ENCODE measurements around the gene MPC1L.
A peak's percentile ranks its signal among the peaks of the same experiment; 100 is the strongest.

MPC1L gene

DNA sequence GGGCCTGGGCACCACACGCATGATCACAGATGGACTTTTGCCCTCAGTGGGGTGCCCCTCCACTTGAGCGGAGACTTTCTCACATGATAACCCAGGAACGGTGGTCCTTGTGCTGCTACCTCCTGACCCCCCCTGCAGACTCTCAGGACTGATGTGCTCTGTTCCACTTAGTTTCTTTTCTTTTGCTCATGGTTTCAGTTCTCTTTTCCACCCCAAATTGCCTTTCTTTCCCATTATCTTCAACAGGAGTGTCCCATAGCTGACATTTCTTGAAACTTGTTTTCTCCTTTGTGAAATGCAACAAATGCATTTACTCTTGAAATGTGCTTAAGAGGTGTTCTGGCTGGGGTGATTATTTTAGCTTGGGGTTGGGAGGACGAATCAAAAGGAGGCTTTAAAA, 9.0 kb downstream of the MPC1L start:
- DNase-seq, result no peak

DNA sequence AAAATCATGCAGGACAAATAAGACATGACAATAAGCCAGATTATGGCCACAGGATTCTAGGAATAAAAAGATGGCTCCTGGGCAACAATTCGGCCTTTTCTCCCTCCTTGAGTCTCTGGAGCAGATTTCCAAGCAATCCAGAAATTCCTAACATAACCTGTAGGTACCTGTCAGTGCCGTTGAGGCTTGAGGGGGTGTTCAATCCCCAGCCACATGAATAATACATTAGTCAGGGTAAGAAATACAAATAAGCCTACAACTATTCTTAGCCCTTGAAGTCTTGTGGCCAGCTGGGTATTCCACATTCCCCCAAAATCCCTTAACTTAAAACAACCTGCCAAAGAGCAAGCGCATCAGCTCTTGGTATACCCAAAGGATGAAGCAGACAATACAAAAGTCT, 14.5 kb downstream of the MPC1L start:
- no peak for DNase-seq

DNA sequence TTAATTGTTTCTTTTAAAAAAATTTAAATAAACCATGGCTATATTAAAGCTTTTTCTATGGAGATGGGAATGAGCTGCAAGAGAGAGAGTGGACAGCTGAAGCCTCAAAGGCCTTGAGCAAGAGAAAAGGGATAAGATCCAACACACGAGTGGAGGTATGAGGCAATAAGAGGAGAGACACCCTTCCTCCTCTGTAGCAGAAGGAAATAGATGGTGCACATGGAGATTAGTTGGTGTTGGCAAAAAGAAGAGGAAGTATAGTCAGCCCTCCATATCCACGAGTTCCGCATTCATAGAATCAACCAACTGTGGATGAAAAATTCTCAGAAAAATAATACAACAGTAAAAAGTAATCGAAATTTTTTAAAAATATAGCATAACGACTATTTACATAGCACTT, 20.9 kb downstream of the MPC1L start:
- no peak for DNase-seq

DNA sequence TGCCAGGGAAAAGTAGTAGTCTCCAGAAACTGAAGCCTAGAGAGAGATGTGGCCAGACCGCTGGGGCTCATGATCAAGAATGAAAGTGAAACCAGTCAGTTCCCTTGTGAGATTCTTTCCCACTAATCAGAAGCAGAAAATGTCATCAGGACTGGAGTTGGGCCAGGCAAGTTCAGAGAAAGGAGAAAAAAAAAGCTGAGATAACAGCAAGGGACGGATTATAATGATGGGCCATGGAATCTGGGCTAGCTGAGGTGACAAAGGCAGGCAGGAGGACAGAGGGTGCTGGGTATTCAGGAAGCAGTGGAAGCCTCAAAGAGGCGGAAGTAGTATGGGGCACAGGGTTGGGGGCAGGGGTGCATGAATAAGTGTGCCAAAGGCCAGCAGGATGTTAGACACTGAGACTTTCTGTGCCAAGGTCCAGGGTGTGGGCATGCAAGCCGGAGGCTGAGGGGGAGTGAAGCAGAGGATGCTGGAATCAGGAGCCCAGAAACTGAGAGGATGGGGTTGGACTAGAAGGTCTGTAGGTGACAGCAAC, 21.7 kb downstream of the MPC1L start:
- no peak for DNase-seq

DNA sequence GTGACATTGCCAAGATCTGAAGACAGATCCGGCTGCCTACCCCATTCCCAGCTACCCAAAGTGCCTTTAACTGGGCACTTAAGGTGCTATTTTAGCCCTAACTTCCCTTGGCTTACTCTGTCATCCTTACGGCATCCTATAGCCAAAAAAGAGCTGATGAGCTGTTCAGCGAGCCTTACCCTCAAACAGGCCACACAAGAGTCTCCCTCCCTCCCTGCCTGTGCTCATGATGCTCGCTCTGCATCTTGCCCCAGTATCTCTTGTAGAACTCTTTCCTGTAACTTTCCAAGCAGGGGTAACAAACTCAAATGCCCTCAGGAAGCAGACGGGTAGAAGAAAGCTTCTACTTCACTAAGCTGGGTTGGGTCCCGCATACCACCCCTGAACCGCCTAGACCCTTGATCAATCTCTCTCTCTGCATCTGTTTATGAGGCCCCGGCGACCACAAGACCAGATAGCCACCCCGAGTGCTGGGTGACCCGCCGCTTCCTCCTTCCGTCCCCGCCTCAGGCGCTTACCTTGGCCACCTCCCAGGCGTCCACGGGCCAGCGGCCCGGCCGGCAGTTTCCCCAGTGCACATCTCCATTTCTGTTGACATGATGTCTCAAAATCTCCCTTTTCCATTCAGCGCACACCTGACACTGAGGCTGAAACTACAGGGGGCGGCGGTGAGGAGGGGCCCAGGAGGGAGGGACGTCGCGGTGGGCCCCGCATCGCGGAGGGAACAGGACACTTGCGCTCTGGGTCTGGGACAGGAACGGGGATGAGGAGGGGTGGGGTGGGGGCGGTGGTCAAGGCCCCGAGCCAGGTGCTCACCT, 23.5 kb downstream of the MPC1L start:
- DNase-seq, result peak; percentile 64

DNA sequence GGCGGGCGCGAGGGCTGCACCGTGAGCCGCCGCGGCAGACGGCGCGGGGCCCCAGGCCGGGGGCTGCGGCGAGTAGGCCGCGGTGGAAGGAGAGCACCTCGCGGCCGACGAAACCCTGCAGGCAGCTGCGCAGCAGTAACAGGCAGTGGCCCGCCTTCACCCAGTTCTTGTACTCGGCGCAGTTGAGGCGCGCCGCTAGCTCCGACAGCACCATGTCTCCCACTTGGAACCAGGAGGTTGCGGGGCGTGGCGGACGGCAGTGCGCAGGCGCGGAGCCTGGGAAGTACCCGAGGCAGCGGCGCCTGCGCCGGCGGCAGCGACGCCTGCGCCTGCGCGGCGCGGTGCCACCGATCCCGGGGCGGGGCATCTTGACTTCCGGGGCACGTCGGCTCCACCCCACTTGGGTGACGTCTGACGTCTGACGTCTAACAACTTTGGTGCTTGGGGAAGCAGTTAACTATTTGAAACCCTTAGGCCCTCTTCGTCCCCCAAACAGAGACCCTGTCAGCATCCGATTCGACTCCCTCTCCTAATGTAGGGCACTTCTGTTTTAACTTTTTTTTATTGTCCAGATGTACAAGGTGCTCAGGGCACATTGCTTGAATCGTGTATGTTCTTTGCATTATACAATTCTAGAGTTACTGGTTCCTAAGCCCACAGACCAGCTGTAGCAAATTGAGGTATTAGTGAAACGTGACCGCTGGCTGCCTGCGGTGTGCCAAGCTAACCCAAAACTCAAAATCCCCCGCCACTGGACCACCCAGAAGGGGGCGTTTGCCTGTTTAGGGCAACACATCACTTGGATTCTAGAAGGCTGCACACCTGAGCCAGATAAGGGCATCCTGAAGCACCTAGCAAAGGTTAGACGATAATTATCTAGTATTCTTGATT, 24.3 kb downstream of the MPC1L start, which contains the start of gene CXorf38:
TSS of gene CXorf38 (minus strand) at position 255 of the 891 bp plus-strand sequence. CDS start at position 214, 41 bp downstream.
- peak; percentile 97 for DNase-seq

DNA sequence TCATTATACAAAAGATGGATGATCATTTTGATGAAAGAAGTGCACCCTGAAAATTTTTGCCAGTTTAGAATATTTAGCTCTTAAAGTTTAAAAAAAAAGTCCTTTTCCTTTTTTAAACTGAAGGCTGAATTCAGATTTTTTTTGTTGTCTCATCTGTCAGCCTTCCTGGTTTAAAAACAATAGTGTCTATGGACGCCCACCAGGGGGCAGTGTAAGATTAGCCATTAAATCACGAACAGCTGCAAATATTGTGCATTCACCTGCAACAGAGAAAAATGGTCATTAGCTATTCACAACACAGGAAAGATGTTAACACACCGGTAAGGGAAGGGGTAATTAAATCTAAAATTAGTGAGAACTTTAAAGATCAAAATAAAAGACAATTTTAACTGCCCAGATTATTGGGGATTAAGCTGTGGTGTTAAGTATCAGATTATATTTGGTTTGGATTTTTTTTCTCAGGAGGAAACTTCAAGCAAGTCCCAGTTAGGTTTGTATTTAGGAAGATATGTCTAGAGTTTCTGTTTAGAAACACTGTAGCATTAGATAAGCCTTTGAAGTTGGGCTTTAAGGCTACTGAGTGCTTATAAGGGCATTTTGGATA, 28.5 kb downstream of the MPC1L start:
- peak; percentile 69 for DNase-seq

DNA sequence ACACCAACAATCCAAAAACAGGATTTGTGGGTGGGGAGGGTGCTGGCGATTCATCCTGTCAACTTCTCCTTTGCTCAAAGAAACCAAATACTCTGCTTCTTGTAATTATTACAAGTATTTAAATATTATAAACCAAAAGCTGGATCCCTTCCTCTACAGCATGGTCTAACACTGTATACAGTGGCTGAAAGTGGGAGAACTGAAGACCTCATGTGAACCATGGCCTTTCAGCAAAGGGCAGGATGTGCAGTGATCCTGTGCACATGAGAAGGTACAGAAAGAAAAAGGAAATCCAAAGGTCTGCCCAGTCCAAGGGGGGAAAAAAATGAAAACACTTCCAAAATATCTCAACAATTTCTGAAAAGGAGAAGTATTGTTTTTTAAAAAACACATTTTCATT, 29.4 kb downstream of the MPC1L start:
- no peak for DNase-seq

DNA sequence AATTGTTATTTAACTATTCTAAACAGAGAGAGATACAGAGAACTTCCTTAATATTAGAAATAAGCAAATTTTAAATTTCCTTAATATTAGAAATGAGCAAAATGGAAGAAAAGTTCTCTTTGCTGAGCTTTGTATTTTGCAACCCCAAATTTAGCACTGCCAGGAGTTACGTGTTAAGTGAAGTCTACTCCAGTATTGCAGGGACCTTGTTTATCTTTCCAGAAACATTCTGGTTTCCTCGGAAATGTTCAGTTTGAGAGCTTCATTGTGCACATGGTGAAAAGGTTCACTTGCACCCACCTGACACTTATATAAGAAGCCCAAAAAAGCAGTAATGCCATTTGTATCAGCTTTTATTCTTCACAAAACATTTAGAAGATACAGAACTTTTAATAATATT, 30.3 kb downstream of the MPC1L start:
- DNase-seq, result no peak

DNA sequence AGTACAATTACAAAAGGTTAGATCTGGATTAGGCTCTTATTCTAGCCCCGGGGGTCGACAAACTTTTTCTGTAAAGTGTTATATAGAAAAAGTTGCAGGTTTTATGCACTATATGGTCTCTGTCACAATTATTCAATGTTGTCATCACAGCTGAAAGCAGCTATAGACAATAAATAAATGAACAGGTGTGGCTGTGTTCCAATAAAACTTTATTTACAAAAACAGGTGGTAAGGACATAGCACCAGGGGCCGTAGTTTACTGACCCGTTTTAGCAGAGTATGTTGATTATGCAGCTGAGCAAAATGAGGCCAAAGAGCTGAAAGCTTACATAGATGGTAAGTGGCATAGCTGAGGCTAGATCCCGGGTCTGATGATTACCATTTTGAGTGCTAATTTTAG, 37.2 kb downstream of the MPC1L start:
- DNase-seq, result no peak

DNA sequence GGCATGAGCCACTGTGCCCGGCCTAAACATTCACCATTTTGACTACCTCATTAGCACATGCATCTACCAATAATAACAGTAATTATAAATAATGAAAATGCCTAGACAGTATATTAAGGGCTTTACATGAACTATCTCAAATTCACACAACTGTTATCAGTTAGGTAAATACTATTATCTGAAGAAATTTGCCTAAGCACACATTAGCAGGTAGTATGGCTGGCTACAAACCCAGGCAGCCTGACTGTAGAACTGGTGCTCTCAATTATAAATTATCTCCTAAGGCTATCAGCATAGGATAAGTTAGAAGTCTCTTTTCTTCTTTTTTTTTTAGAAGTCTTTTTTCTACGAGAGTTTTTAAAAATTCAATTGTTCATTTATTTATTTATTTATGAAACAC, 38.3 kb downstream of the MPC1L start:
- DNase-seq, result no peak

DNA sequence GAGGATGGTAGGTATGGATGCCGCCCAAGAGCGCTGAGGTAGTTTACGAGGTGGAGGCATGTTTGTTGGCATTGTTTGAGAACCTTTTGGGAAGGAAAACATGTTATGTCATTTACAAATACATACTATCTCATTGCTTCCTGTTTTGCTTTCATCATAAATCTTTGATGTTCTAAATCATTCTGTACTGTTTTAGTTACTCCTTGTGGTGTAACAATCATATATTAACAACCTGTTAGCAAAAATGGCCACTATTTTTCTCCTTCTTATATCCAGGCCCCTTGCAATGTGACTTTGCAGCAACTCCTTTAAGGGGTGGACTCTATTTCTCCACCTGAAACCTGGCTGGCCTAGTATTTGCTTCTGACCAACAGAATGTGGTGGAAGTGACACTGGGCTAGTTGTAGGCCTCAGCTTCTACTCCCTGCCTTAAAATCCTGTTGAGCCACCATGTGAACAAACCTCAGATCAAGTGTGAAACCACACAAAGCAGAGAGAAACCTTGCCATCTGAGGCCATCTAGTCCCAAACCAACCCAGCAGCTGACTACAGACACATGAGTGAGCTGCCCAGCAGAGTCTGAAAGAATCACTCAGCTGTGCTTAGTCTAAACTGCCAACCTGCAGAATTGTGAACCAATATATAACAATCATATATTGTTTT, 40.0 kb downstream of the MPC1L start:
- no peak for DNase-seq

DNA sequence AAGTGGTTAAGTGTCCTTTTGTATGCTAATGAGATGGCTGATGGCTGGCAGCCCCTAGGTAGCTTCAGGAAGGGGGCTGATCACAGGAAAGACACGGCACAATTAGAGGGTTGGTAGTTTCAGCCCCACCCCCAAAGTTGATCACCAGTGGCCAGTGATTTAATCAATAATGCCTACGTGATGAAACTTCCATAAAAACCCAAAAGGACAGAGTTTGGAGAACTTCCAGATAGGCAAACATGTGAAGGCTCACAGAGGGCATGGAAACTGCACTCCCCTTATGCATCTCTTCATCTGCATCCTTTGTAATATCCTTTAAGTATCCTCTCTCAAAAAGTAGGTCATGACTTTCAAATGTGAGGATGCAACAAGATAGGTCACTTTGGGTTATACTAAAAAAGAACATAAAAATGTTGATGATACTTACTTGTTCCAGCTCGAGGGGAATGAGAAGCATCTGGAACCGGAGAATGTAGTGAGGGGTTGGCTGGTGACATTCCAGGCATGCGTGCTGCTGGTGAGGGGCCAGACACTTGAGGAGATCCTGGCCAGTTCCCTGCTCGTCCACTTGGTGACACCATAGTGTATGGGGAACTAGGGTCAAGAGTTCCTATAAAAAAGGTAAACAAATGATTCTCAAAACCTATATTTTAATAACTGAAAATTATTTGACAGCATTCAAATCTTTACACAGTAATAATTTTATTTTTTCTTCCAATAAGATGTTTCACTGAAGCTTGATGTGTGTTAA, 40.8 kb downstream of the MPC1L start:
- peak; percentile 90 for DNase-seq

DNA sequence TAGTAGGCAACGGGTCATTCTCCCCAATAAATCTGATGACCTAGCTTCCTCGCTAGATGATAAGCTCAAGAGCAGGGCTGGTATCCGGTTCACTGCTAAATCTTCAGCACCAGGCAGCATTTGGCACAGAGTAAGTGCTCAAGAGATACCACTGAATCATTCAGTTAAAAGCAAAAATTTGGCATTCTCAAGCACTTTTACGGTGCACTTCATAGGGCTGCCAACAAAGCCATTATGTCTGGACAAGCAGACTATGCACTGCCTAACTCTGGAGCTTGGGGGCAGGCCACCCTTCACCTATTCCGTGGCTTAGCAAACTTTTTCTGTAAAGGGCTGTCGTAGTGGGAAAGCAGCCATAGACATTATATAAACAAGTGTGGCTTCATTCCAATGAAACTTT, 47.9 kb downstream of the MPC1L start:
- peak; percentile 63 for DNase-seq
